Thyroid gland (tissue), 4 donors: ENCODE results near the gene HIVEP3.
A peak's percentile ranks its signal among the peaks of the same experiment; 100 is the strongest.

ENCODE experiments used
- CTCF ChIP-seq, 6 experiments: fragments of 200-600 bp in 3 of 6; fragments of 450-650 bp in 3 of 6; sonication (generic) in 3 of 6; IDR thresholded peaks; one replicate each; pipeline ENCODE4 v1.5.1; 2016 to 2019; ENCODE audit warnings: antibody characterized with exemption in 6 of 6, mild to moderate bottlenecking in 2 of 6, inconsistent platforms in 1 of 6, moderate library complexity in 1 of 6
- POLR2A ChIP-seq, 2 donors: fragments of 450-650 bp; IDR thresholded peaks; one replicate each; pipeline ENCODE4 v1.6.1; 2017; ENCODE audit warnings: antibody characterized with exemption in 2 of 2, mild to moderate bottlenecking in 2 of 2, moderate library complexity in 1 of 2

- TF ChIP-seq POLR2A (IDR thresholded peaks at IDR 0.05) (peak in 1 of 2 donors; percentile 18), CTCF (IDR thresholded peaks at IDR 0.05) (peak in 1 of 6 experiments; percentile 2)
Measured at GRCh38 chr1:41474490-41475271, 444.0 kb downstream of the HIVEP3 start.
